ENCODE results near the gene SLC17A1.

Gene SLC17A1

DNA sequence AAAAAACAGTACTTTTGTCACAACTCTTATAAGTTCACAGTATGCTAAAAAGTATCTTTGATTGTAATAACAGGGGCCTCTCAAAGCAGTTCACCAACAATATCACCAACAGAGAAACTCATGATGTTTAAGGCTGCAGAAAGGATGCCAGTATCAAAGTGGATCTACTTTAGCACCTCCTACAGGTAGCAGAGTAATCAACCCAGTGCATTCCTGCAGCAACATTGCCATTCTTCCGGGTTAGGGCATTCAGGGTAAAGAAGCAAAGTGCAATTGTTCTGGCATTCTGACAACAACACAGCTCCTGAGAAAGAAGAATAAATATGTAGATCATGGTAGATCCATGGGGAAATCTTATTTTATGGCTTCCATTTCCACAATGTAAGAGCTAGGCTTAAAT is 84.9 kb downstream of the SLC17A1 start:
- Histone ChIP-seq H3K9me3 (ENCODE audit: control insufficient read depth, low read length) (no peaks in the 10 kb centered on the region), H3K4me3 (ENCODE audit: extremely low read depth, insufficient read depth, low read length, poor library complexity, severe bottlenecking) (no peak overlapping the region), H3K4me1 (ENCODE audit: control insufficient read depth, insufficient read depth, low read length, poor library complexity, severe bottlenecking) (no peaks in the 10 kb centered on the region), H3K36me3 (ENCODE audit: control insufficient read depth, insufficient read depth, low read length) (no peaks in the 10 kb centered on the region), H3K27ac (ENCODE audit: low read depth, low read length, severe bottlenecking) (no peak overlapping the region)
- 80% methylated on average over 1 of the region's 1 CpG; no CpG with 5 or more reads in 1 of the 2 experiments for WGBS, 2 experiments (ENCODE audit: insufficient coverage in 2 of 2)

DNA sequence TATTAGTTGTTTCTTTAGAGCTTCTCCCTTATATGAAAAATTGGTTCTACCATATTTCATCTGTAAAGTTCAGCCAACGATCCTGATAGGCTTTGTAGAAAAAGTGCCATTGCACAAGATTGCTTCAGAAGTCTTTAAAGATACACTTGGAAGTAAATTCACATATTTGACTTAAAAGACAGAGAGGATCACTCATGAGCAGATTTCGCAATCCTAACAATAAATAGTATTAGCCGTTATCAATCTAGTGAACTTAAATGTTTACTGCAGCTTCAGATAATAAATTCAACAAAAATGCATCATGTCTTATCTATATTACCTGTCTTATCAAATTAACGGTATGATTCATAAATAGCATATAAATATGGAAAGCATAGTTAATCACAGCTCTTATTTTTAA is 86.0 kb downstream of the SLC17A1 start:
- Histone ChIP-seq H3K27ac (ENCODE audit: low read depth, low read length, severe bottlenecking) (no peak overlapping the region), H3K36me3 (ENCODE audit: control insufficient read depth, insufficient read depth, low read length) (no peaks in the 10 kb centered on the region)
- WGBS, 2 experiments (ENCODE audit: insufficient coverage in 2 of 2) = 94% methylated on average over 2 of the region's 4 CpGs; no CpG with 5 or more reads in 1 of the 2 experiments

DNA sequence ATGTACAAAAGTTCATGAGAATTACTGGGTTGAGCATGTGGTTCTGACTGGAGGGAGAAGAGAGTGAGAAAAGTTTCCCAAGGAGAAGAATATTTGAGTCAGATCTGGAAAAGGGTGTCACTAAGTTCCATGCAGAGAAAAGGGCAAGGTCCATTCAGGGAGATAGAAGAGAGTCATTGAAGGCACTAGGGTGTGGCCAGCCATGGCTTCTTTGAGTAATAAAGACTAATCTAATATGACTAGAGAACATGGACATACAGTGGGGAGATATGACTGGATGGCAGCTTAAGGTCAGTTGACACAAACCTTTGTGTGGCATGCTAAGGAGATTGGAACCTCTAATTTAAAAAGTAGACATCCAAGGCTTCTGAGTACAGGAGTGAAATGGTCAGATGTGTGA is 88.0 kb downstream of the SLC17A1 start:
- Histone ChIP-seq H3K27ac (ENCODE audit: low read depth, low read length, severe bottlenecking) (no peak overlapping the region), H3K4me1 (ENCODE audit: control insufficient read depth, insufficient read depth, low read length, poor library complexity, severe bottlenecking) (no peaks in the 10 kb centered on the region), H3K9me3 (ENCODE audit: control insufficient read depth, low read length) (no peaks in the 10 kb centered on the region), H3K4me3 (ENCODE audit: extremely low read depth, insufficient read depth, low read length, poor library complexity, severe bottlenecking) (no peak overlapping the region), H3K36me3 (ENCODE audit: control insufficient read depth, insufficient read depth, low read length) (no peaks in the 10 kb centered on the region)

More for the DNA sequence above, 86.0 kb downstream of the SLC17A1 start:
- Histone ChIP-seq H3K4me1 (ENCODE audit: control insufficient read depth, insufficient read depth, low read length, poor library complexity, severe bottlenecking) (no peaks in the 10 kb centered on the region), H3K4me3 (ENCODE audit: extremely low read depth, insufficient read depth, low read length, poor library complexity, severe bottlenecking) (no peak overlapping the region), H3K9me3 (ENCODE audit: control insufficient read depth, low read length) (no peaks in the 10 kb centered on the region)

DNA sequence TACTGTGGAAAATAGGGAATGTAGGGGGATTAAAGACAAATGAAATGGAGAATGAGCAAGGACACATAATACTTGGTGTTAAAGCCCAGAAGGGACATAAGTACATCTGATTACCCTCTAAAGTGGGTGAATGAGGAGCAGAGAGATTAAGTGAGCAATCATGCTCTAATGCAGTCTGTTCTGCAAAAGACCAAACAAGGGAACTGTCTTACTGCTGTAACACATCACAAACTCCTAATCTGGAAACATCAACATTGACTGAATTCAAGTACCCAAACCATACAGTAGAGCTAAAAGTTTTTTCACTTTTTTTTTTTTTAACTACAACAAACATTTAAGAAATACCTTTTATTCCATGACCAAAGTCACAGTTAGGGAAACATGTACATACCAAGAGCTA is 96.6 kb downstream of the SLC17A1 start:
- Histone ChIP-seq H3K36me3 (ENCODE audit: control insufficient read depth, insufficient read depth, low read length) (no peaks in the 10 kb centered on the region), H3K4me3 (ENCODE audit: extremely low read depth, insufficient read depth, low read length, poor library complexity, severe bottlenecking) (no peak overlapping the region), H3K9me3 (ENCODE audit: control insufficient read depth, low read length) (peaks cover 9% of the 10 kb centered on the region), H3K27ac (ENCODE audit: low read depth, low read length, severe bottlenecking) (no peak overlapping the region), H3K4me1 (ENCODE audit: control insufficient read depth, insufficient read depth, low read length, poor library complexity, severe bottlenecking) (no peaks in the 10 kb centered on the region)
